Adrenal gland (tissue), 12 donors: ENCODE data around the gene TMEM132A. TPM values are rescaled to one million over a fixed set of nuclear protein-coding genes. Genes with fewer than 3 reads are reported as not detected.
A peak's percentile ranks its signal among the peaks of the same experiment; 100 is the strongest.

Experiments
- DNase-seq, 7 donors: peaks; one replicate each; pipeline ENCODE4 v3.0.0-alpha.2; 2019 to 2020
- H3K27ac ChIP-seq, 5 donors: fragments of 200-600 bp; sonication (generic) in 4 of 5; 1 replicate in 3 of 5; 2 replicates in 2 of 5; pipeline versions ENCODE4 v1.5.1 to v1.8.0; 2016 to 2020; ENCODE audit warnings: mild to moderate bottlenecking in 1 of 5
- H3K27me3 ChIP-seq: fragments of 200-600 bp; 2 replicates; pipeline ENCODE4 v1.8.0; 2021
- H3K36me3 ChIP-seq, 2 donors: fragments of 200-600 bp; replicated peaks in 1 of 2; 1 replicate in 1 of 2; 2 replicates in 1 of 2; pipeline versions ENCODE4 v1.5.1 to v1.8.0; 2018 to 2022
- H3K4me1 ChIP-seq, 2 donors: fragments of 200-600 bp; replicated peaks in 1 of 2; 1 replicate in 1 of 2; 2 replicates in 1 of 2; pipeline versions ENCODE4 v1.5.1 to v1.8.0; 2018 to 2021
- H3K4me3 ChIP-seq, 4 donors: fragments of 200-600 bp; sonication (generic) in 3 of 4; one replicate each; pipeline ENCODE4 v1.5.1; 2016 to 2018
- H3K9me3 ChIP-seq, 3 donors: fragments of 200-600 bp; sonication (generic) in 1 of 3; replicated peaks in 1 of 3; 1 replicate in 2 of 3; 2 replicates in 1 of 3; pipeline versions ENCODE4 v1.5.1 to v1.8.0; 2016 to 2021
- POLR2A ChIP-seq, 2 donors: fragments of 450-650 bp; IDR thresholded peaks; one replicate each; pipeline ENCODE4 v1.6.1; 2017; ENCODE audit warnings: antibody characterized with exemption in 2 of 2, mild to moderate bottlenecking in 2 of 2, moderate library complexity in 1 of 2
- WGBS, 4 donors: extraction: QIAGEN DNeasy Blood & Tissue Kit in 2 of 4; methylation state at CpG; one replicate each; pipeline versions ENCODE4 v1.1.5 to v1.1.7; 2013 to 2017; 5-methylcytosine and 5-hydroxymethylcytosine counted together
- intact Hi-C, 2 donors: fragments of 100-400 bp; cut with DNase I; formaldehyde crosslinking; loops; one replicate each; pipeline versions ENCODE4 v1.14.1 to v1.15.0; 2022 to 2023
- polyA plus RNA-seq, 3 donors: library from polyadenylated mRNA; stranded (reverse); fragments of 200-250 nt in 2 of 3; fragments of 350-450 nt in 1 of 3; fragmentation: Illumina TruSeq in 1 of 3; extraction: RNeasy Lipid Tissue Mini Kit (QIAGEN cat#74804) in 1 of 3; gene quantifications; one replicate each; pipeline ENCODE4 v1.2.3, GENCODE V29; 2013 to 2014
- total RNA-seq, 9 donors: library from RNA; depleted of rRNA in 4 of 9; stranded (reverse); fragments of >200 nt in 4 of 9; fragments of 120-200 nt in 1 of 9; fragmentation: NEBNext Ultra II Directional in 1 of 9; extraction: Animal tissue kit (Norgen Biotek cat#: 25700) in 1 of 9; gene quantifications; one replicate each; pipeline versions ENCODE4 v1.1.0 to v1.2.4, GENCODE V29; 2013 to 2023
- TF ChIP-seq, protein P1 (sequence below), 6 experiments: fragments of 450-650 bp in 4 of 6; fragments of 200-600 bp in 2 of 6; sonication (generic) in 1 of 6; IDR thresholded peaks; 1 replicate in 5 of 6; 2 replicates in 1 of 6; pipeline versions ENCODE4 v1.5.1 to v1.8.0; 2016 to 2021; ENCODE audit warnings: antibody characterized with exemption in 6 of 6, mild to moderate bottlenecking in 2 of 6, moderate library complexity in 1 of 6
- donor health status: healthy with polysubstance abuse.
- donor health status: Bipolar disorder and iron deficiency.
- donor health status: DM: yes; HTN: yes; CAD: no.
- donor health status: DM: no; HTN: no; CAD: no.
- donor health status: DM: no; HTN: no; CAD: no.
- donor health status: DM: yes; HTN: yes; CAD: no.

The TMEM132A gene
- total and polyA plus RNA-seq, 12 donors: 3.4 to 66.1 (median 38.8) TPM

DNA sequence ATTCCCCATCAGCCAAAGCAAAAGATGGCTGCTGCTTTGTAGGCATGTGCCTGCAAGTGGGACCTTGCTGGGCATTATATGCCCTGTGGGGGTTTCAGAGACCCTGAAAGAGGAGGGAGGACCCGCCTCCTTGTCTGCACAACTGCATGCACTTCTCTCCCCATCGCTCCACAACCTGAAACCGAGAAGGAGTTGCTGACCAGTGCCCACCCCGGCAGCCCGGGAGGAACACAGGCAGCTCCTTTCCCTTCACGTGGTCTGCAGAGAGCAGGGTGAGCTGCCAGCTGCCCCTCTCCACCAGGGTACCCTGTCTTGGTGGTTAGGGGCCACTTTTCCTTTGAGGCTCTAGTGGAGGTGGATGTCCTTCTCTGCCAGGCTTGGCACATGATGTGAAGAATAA is 1.4 kb upstream of the TMEM132A start:
- TF ChIP-seq, protein P1, sequence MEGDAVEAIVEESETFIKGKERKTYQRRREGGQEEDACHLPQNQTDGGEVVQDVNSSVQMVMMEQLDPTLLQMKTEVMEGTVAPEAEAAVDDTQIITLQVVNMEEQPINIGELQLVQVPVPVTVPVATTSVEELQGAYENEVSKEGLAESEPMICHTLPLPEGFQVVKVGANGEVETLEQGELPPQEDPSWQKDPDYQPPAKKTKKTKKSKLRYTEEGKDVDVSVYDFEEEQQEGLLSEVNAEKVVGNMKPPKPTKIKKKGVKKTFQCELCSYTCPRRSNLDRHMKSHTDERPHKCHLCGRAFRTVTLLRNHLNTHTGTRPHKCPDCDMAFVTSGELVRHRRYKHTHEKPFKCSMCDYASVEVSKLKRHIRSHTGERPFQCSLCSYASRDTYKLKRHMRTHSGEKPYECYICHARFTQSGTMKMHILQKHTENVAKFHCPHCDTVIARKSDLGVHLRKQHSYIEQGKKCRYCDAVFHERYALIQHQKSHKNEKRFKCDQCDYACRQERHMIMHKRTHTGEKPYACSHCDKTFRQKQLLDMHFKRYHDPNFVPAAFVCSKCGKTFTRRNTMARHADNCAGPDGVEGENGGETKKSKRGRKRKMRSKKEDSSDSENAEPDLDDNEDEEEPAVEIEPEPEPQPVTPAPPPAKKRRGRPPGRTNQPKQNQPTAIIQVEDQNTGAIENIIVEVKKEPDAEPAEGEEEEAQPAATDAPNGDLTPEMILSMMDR (IDR thresholded peaks at IDR 0.05): no peak
- no peak for TF ChIP-seq POLR2A (IDR thresholded peaks at IDR 0.05)
- H3K4me1 ChIP-seq: peaks cover 19 to 40% of the 10 kb centered on the region in 2 donors
- no peak for DNase-seq
- intact Hi-C loops: no loop called here
- H3K9me3 ChIP-seq: no peaks in the 10 kb centered on the region
- no peak overlapping the region for H3K27ac ChIP-seq
- 93 to 97% (median 93%) methylated on average over 5 to 6 of the region's 6 CpGs; no CpG with 5 or more reads in 1 of the 4 donors for WGBS, 4 donors
- H3K36me3 ChIP-seq: peaks cover 0 to 34% of the 10 kb centered on the region in 2 donors
- no peak overlapping the region for H3K4me3 ChIP-seq
- no peaks in the 10 kb centered on the region for H3K27me3 ChIP-seq

DNA sequence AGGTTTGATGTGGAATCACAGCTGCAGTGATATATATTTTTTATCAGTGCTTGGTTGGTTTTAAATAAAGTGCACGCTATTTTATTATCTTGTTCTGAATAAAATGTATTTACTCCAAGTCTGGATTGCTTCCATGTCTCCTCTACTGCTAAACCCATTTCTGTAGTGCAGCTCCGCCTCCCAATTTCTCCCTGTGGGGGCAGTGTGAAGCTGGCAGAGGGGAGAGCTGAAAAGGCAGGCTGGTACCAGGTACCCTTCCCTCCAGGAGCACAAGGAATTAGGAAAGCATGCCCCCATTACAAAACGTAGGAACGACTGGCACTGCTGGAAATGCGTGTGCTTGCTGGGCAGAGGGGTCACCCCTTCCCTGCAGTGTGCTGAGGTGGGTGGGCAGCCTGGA is 934 bp upstream of the TMEM132A start:
- no peak for DNase-seq
- Histone ChIP-seq H3K4me3 (no peak overlapping the region), H3K36me3 (peaks cover 0 to 34% of the 10 kb centered on the region in 2 donors), H3K9me3 (no peaks in the 10 kb centered on the region), H3K27me3 (no peaks in the 10 kb centered on the region), H3K4me1 (peaks cover 17 to 38% of the 10 kb centered on the region in 2 donors), H3K27ac (no peak overlapping the region)
- TF ChIP-seq, protein P1 (IDR thresholded peaks at IDR 0.05): no peak
- TF ChIP-seq POLR2A (IDR thresholded peaks at IDR 0.05): no peak
- WGBS, 4 donors: 81 to 94% (median 88%) methylated on average over 2 to 5 of the region's 5 CpGs
- intact Hi-C loops: no loop called here

DNA sequence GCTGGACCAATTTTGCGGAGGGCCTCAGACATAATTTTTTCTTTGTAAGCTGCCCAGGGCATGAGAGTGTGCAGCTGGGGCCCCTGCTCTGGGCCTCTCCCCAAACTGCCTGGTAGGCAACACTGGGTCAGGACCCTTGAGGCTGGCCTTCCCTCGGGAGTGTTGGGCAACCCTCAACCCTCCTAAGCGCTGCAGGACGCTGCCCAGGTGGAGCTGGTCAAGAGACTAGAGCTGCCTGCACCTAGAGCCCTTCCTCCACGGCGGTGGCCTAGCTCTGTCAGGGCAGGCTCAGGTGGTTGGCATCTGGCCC is 505 bp upstream of the TMEM132A start:
- DNase-seq: no peak
- H3K27me3 ChIP-seq: no peaks in the 10 kb centered on the region
- H3K9me3 ChIP-seq: no peaks in the 10 kb centered on the region
- intact Hi-C loops: no loop called here
- H3K4me1 ChIP-seq: peaks cover 15 to 33% of the 10 kb centered on the region in 2 donors
- peaks cover 0 to 34% of the 10 kb centered on the region in 2 donors for H3K36me3 ChIP-seq
- peak overlapping the region in 1 of 4 donors; percentile 90 for H3K4me3 ChIP-seq
- H3K27ac ChIP-seq: no peak overlapping the region
- 47 to 65% (median 53%) methylated on average over 5 to 6 of the region's 6 CpGs for WGBS, 4 donors
- TF ChIP-seq, protein P1 (IDR thresholded peaks at IDR 0.05): no peak
- no peak for TF ChIP-seq POLR2A (IDR thresholded peaks at IDR 0.05)

DNA sequence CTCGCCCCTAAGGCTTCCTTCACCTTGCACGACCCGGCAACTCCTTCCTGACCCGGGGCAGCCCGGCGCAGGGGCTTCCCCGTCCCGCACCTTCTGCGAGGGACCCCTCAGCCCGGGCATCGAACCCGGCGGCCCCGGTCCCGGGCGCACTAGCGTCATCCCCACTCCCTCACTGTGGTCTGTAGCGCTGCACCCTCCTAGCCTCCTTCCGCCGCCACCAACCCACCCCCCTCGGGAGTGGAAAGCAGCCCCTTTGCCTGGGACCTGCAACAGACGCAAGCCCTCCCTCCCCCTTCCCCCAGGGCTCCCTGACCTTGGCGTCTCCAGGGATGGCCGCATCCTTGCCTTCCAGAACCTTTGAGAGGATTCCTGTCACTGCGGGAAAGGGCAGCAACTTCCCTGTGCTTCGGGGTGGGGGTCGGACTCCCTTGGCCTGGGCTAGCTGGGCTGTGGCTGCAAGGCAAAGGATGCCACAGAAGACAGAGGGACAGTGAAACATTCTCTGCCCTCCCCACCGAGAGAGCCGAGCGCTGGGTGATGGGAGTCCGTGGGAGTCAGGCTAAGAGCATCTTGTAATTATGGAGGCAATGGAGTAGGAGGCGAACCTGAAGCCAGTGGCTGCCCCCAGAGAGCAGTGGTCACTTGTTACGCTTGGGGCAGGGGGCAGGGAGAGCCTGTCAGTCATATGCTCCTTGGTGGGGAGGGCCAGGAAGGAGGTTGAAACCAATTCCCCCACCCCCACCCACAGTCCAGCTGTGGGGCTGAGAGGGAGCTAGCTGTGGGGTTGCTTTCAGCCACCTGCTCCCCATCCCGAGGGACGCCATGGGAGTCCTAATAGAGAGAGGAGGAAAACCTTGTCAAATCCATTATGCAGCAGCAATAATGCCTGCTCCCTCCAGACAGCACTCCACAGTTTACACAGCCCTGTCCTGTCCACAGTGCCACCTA is 920 bp downstream of the TMEM132A start:
- TF ChIP-seq POLR2A (IDR thresholded peaks at IDR 0.05): no peak
- TF ChIP-seq, protein P1 (IDR thresholded peaks at IDR 0.05): no peak
- Histone ChIP-seq H3K4me3 (peak overlapping the region in 2 of 4 donors; percentile 28 to 90), H3K4me1 (peaks cover 15 to 19% of the 10 kb centered on the region in 2 donors), H3K27ac (no peak overlapping the region), H3K9me3 (no peaks in the 10 kb centered on the region), H3K36me3 (peaks cover 0 to 29% of the 10 kb centered on the region in 2 donors), H3K27me3 (no peaks in the 10 kb centered on the region)
- peak in 1 of 7 donors; percentile 17 for DNase-seq
- WGBS, 4 donors: 7 to 26% (median 11%) methylated on average over 9 to 35 of the region's 35 CpGs
- intact Hi-C loops: no loop called here
